Measurements from ENCODE around the gene AGBL1. TPM values are rescaled to one million over a fixed set of nuclear protein-coding genes. Genes with fewer than 3 reads are reported as not detected.

Gene AGBL1
- total RNA-seq, 2 donors from 2014 or later: not detected

- Histone ChIP-seq H3K9me3 (no peaks in the 10 kb centered on the region), H3K4me1 (ENCODE audit: control insufficient read depth in 1 of 2, low read depth in 2 of 2) (no peaks in the 10 kb centered on the region), H3K4me3 (no peak overlapping the region), H3K27me3 (replicated peaks; ENCODE audit: insufficient read depth) (no peaks in the 10 kb centered on the region), H3K27ac (no peak overlapping the region), H3K36me3 (no peaks in the 10 kb centered on the region)
- ATAC-seq (ENCODE audit: insufficient number of reproducible peaks, low FRiP score, low read depth) (no peak), DNase-seq (ENCODE audit: low spot score) (no peak)
- no peak for TF ChIP-seq CTCF (IDR thresholded peaks at IDR 0.05)
Observed at GRCh38 chr15:86355361-86355760, 275.7 kb downstream of the AGBL1 start.

GRCh38 chr15:86355801-86356200 is 276.1 kb downstream of the AGBL1 start:
- Histone ChIP-seq H3K27me3 (replicated peaks; ENCODE audit: insufficient read depth) (no peaks in the 10 kb centered on the region), H3K9me3 (no peaks in the 10 kb centered on the region), H3K36me3 (no peaks in the 10 kb centered on the region), H3K4me1 (ENCODE audit: control insufficient read depth in 1 of 2, low read depth in 2 of 2) (no peaks in the 10 kb centered on the region), H3K27ac (no peak overlapping the region), H3K4me3 (no peak overlapping the region)
- no peak for ATAC-seq (ENCODE audit: insufficient number of reproducible peaks, low FRiP score, low read depth)
- no peak for TF ChIP-seq CTCF (IDR thresholded peaks at IDR 0.05)
- DNase-seq (ENCODE audit: low spot score): no peak

GRCh38 chr15:86362555-86362954 is 282.9 kb downstream of the AGBL1 start:
- no peaks in the 10 kb centered on the region for H3K36me3 ChIP-seq
- DNase-seq (ENCODE audit: low spot score) (no peak), ATAC-seq (ENCODE audit: insufficient number of reproducible peaks, low FRiP score, low read depth) (no peak)
- no peak overlapping the region for H3K27ac ChIP-seq
- H3K27me3 ChIP-seq (replicated peaks; ENCODE audit: insufficient read depth): no peaks in the 10 kb centered on the region
- no peak overlapping the region for H3K4me3 ChIP-seq
- TF ChIP-seq CTCF (IDR thresholded peaks at IDR 0.05): no peak
- H3K9me3 ChIP-seq: no peaks in the 10 kb centered on the region
- H3K4me1 ChIP-seq (ENCODE audit: control insufficient read depth in 1 of 2, low read depth in 2 of 2): no peaks in the 10 kb centered on the region

GRCh38 chr15:86373147-86373546 is 293.5 kb downstream of the AGBL1 start:
- Histone ChIP-seq H3K4me1 (ENCODE audit: control insufficient read depth in 1 of 2, low read depth in 2 of 2) (no peaks in the 10 kb centered on the region), H3K9me3 (no peaks in the 10 kb centered on the region), H3K36me3 (no peaks in the 10 kb centered on the region), H3K27ac (no peak overlapping the region), H3K4me3 (no peak overlapping the region), H3K27me3 (replicated peaks; ENCODE audit: insufficient read depth) (no peaks in the 10 kb centered on the region)
- no peak for ATAC-seq (ENCODE audit: insufficient number of reproducible peaks, low FRiP score, low read depth)
- TF ChIP-seq CTCF (IDR thresholded peaks at IDR 0.05): no peak
- no peak for DNase-seq (ENCODE audit: low spot score)

GRCh38 chr15:86375733-86376280 is 296.1 kb downstream of the AGBL1 start:
- Histone ChIP-seq H3K27me3 (replicated peaks; ENCODE audit: insufficient read depth) (no peaks in the 10 kb centered on the region), H3K4me1 (ENCODE audit: control insufficient read depth in 1 of 2, low read depth in 2 of 2) (no peaks in the 10 kb centered on the region), H3K9me3 (no peaks in the 10 kb centered on the region), H3K27ac (no peak overlapping the region), H3K36me3 (no peaks in the 10 kb centered on the region), H3K4me3 (no peak overlapping the region)
- TF ChIP-seq CTCF (IDR thresholded peaks at IDR 0.05): no peak
- DNase-seq (ENCODE audit: low spot score): no peak
- no peak for ATAC-seq (ENCODE audit: insufficient number of reproducible peaks, low FRiP score, low read depth)

Measured in thoracic aorta (tissue), 2 donors.